H9 (cell line): ENCODE data around the gene OR6C1. TPM values are rescaled to one million over a fixed set of nuclear protein-coding genes. Genes with fewer than 3 reads are reported as not detected.

Experiments
- DNase-seq: peaks from one replicate; pipeline ENCODE4 v3.0.0-alpha.2; 2017
- H2AFZ ChIP-seq: one replicate; pipeline ENCODE4 v1.6.1; 2013; ENCODE audit warnings: mild to moderate bottlenecking, low read length, control low read depth, moderate library complexity
- H2AK5ac ChIP-seq: 2 replicates; pipeline ENCODE4 v1.6.1; 2013; ENCODE audit warnings: low read length, control low read depth, mixed read lengths; ENCODE audit not compliant: insufficient read length
- H2BK120ac ChIP-seq: one replicate; pipeline ENCODE4 v1.6.1; 2013; ENCODE audit warnings: low read depth, mild to moderate bottlenecking, low read length, control low read depth, inconsistent platforms; ENCODE audit not compliant: poor library complexity, severe bottlenecking
- H2BK12ac ChIP-seq: 2 replicates; pipeline ENCODE4 v1.6.1; 2013; ENCODE audit warnings: low read length, control low read depth, mixed read lengths, low read depth; ENCODE audit not compliant: insufficient read length
- H2BK15ac ChIP-seq: 2 replicates; pipeline ENCODE4 v1.6.1; 2013; ENCODE audit warnings: low read depth, low read length, control low read depth
- H2BK20ac ChIP-seq: one replicate; pipeline ENCODE4 v1.6.1; 2013; ENCODE audit warnings: low read depth, mild to moderate bottlenecking, low read length, control low read depth, inconsistent platforms; ENCODE audit not compliant: poor library complexity, severe bottlenecking
- H2BK5ac ChIP-seq: 2 replicates; pipeline ENCODE4 v1.6.1; 2013; ENCODE audit warnings: low read length, control low read depth, mixed read lengths; ENCODE audit not compliant: insufficient read length
- H3K14ac ChIP-seq: 2 replicates; pipeline ENCODE4 v1.6.1; 2013; ENCODE audit warnings: low read length, control low read depth; ENCODE audit not compliant: insufficient read depth
- H3K18ac ChIP-seq: 2 replicates; pipeline ENCODE4 v1.6.1; 2013; ENCODE audit warnings: low read depth, mild to moderate bottlenecking, mixed read lengths, low read length, control low read depth; ENCODE audit not compliant: insufficient read length
- H3K23ac ChIP-seq: 2 replicates; pipeline ENCODE4 v1.6.1; 2013; ENCODE audit warnings: low read length, control low read depth, mixed read lengths, low read depth; ENCODE audit not compliant: insufficient read length
- H3K23me2 ChIP-seq: 2 replicates; pipeline ENCODE4 v1.6.1; 2013; ENCODE audit warnings: low read depth, mild to moderate bottlenecking, mixed read lengths, low read length, control low read depth; ENCODE audit not compliant: insufficient read length, poor library complexity, severe bottlenecking
- H3K27ac ChIP-seq: 2 replicates; pipeline ENCODE4 v1.5.1; 2013; ENCODE audit warnings: low read length, control low read depth, mixed read lengths, low read depth; ENCODE audit not compliant: insufficient read length
- H3K27me3 ChIP-seq: 2 replicates; pipeline ENCODE4 v1.6.1; 2013; ENCODE audit warnings: low read length, control low read depth, inconsistent platforms; ENCODE audit not compliant: insufficient read depth
- H3K4ac ChIP-seq: 2 replicates; pipeline ENCODE4 v1.6.1; 2013; ENCODE audit warnings: low read depth, mild to moderate bottlenecking, control low read depth, inconsistent platforms, low read length, moderate library complexity
- H3K4me1 ChIP-seq: 2 replicates; pipeline ENCODE4 v1.6.1; 2013; ENCODE audit warnings: low read length, control low read depth, inconsistent platforms; ENCODE audit not compliant: insufficient read depth
- H3K4me2 ChIP-seq: 2 replicates; pipeline ENCODE4 v1.6.1; 2013; ENCODE audit warnings: low read length, control low read depth, mixed read lengths; ENCODE audit not compliant: insufficient read length, insufficient read depth
- H3K56ac ChIP-seq: 2 replicates; pipeline ENCODE4 v1.6.1; 2013; ENCODE audit warnings: low read depth, mild to moderate bottlenecking, mixed read lengths, low read length, control low read depth; ENCODE audit not compliant: insufficient read length
- H3K79me1 ChIP-seq: 2 replicates; pipeline ENCODE4 v1.6.1; 2013; ENCODE audit warnings: low read depth, mild to moderate bottlenecking, moderate library complexity, low read length, control low read depth, inconsistent platforms; ENCODE audit not compliant: insufficient read depth, poor library complexity, severe bottlenecking
- H3K79me2 ChIP-seq: 2 replicates; pipeline ENCODE4 v1.6.1; 2013; ENCODE audit warnings: low read length, control low read depth, inconsistent platforms; ENCODE audit not compliant: insufficient read depth
- H3K9ac ChIP-seq: 2 replicates; pipeline ENCODE4 v1.6.1; 2013; ENCODE audit warnings: low read length, control low read depth, mixed read lengths; ENCODE audit not compliant: insufficient read length; ENCODE audit errors: extremely low read depth
- H3K9me3 ChIP-seq: one replicate; pipeline ENCODE4 v1.6.1; 2013; ENCODE audit warnings: low read depth, low read length, inconsistent platforms; ENCODE audit not compliant: control insufficient read depth
- H3T11ph ChIP-seq: one replicate; pipeline ENCODE4 v1.6.1; 2013; ENCODE audit warnings: mild to moderate bottlenecking, low read length, control low read depth, inconsistent platforms
- H4K20me1 ChIP-seq: one replicate; pipeline ENCODE4 v1.6.1; 2013; ENCODE audit not compliant: control insufficient read depth, insufficient read length, insufficient read depth
- H4K5ac ChIP-seq: 2 replicates; pipeline ENCODE4 v1.6.1; 2013; ENCODE audit warnings: low read depth, mild to moderate bottlenecking, mixed read lengths, low read length, control low read depth; ENCODE audit not compliant: insufficient read length
- H4K8ac ChIP-seq: replicated peaks from 2 replicates; pipeline ENCODE4 v1.6.1; 2013; ENCODE audit warnings: low read length, control low read depth, mixed read lengths, low read depth; ENCODE audit not compliant: insufficient read length
- H4K91ac ChIP-seq: 2 replicates; pipeline ENCODE4 v1.6.1; 2013; ENCODE audit warnings: low read depth, mild to moderate bottlenecking, moderate library complexity, mixed read lengths, low read length, control low read depth; ENCODE audit not compliant: insufficient read length
- H3K27ac Mint-ChIP-seq, 3 experiments: 2 replicates in 2 of 3; 3 replicates in 1 of 3; pipeline ENCODE4 v1.8.0; 2020 to 2021; ENCODE audit warnings: mixed read lengths in 3 of 3, mild to moderate bottlenecking in 1 of 3, moderate library complexity in 1 of 3
- H3K27me3 Mint-ChIP-seq: 2 replicates; pipeline ENCODE4 v1.8.0; 2021; ENCODE audit warnings: low read depth, mild to moderate bottlenecking, moderate library complexity, mixed read lengths
- H3K36me3 Mint-ChIP-seq, 3 experiments: 2 replicates in 2 of 3; 3 replicates in 1 of 3; pipeline ENCODE4 v1.8.0; 2020 to 2021; ENCODE audit warnings: low read depth in 3 of 3, mixed read lengths in 3 of 3; ENCODE audit not compliant: insufficient read depth in 1 of 3
- H3K4me1 Mint-ChIP-seq, 2 experiments: 2 replicates each; pipeline ENCODE4 v1.8.0; 2020; ENCODE audit warnings: mixed read lengths in 2 of 2
- H3K4me3 Mint-ChIP-seq, 2 experiments: 2 replicates in 1 of 2; 3 replicates in 1 of 2; pipeline ENCODE4 v1.8.0; 2020 to 2021; ENCODE audit warnings: mild to moderate bottlenecking in 2 of 2, mixed read lengths in 2 of 2, moderate library complexity in 1 of 2
- H3K9me3 Mint-ChIP-seq, 2 experiments: 2 replicates in 1 of 2; 3 replicates in 1 of 2; pipeline ENCODE4 v1.8.0; 2020; ENCODE audit warnings: mild to moderate bottlenecking in 2 of 2, mixed read lengths in 2 of 2, moderate library complexity in 1 of 2
- CTCF ChIP-seq: fragments of 200-600 bp; sonication (generic); conservative IDR thresholded peaks from 3 replicates; pipeline ENCODE4 v1.8.0; 2021; ENCODE audit warnings: antibody characterized with exemption, mild to moderate bottlenecking
- WGBS: extraction: QIAGEN DNeasy Blood & Tissue Kit; methylation state at CpG from one replicate; pipeline ENCODE4 v1.1.7; 2013; ENCODE audit warnings: missing lambda C conversion rate, low lambda C conversion rate, mixed read lengths; ENCODE audit not compliant: insufficient read length; ENCODE audit errors: extremely low coverage; 5-methylcytosine and 5-hydroxymethylcytosine counted together
- total RNA-seq: library from RNA; stranded (reverse); gene quantifications from 2 replicates; pipeline ENCODE4 v1.2.1, GENCODE V29; 2021

OR6C1 gene
- total RNA-seq, 1 experiment from 2014 or later, result not detected

- Histone ChIP-seq H2AK5ac (no peak within 1 kb of the TSS), H4K5ac (no peak within 1 kb of the TSS), H3K79me2 (no peaks in the 10 kb centered on the region), H3K27ac (no peak within 1 kb of the TSS), H3K27me3 (no peaks in the 10 kb centered on the region), H3K23me2 (no peaks in the 10 kb centered on the region), H2BK12ac (no peak within 1 kb of the TSS), H3K56ac (no peak within 1 kb of the TSS), H3K14ac (no peak within 1 kb of the TSS), H3K79me1 (no peaks in the 10 kb centered on the region), H4K20me1 (no peaks in the 10 kb centered on the region), H2BK5ac (no peak within 1 kb of the TSS), H3K4me1 (peaks cover 4% of the 10 kb centered on the region; the same call in 1 of the 2 replicates), H2BK15ac (no peak within 1 kb of the TSS), H3K9ac (no peak within 1 kb of the TSS), H3K18ac (no peak within 1 kb of the TSS), H4K91ac (no peak within 1 kb of the TSS), H3K4me2 (no peak within 1 kb of the TSS), H3K23ac (no peak within 1 kb of the TSS), H2AFZ (no peak within 1 kb of the TSS), H2BK20ac (no peak within 1 kb of the TSS), H3K9me3 (no peaks in the 10 kb centered on the region), H2BK120ac (no peak within 1 kb of the TSS), H3K4ac (no peak within 1 kb of the TSS), H4K8ac (no peak within 1 kb of the TSS), H3T11ph (no peak within 1 kb of the TSS)
- Mint-ChIP-seq H3K4me1 (peaks cover 17 to 24% of the 10 kb centered on the region in 2 experiments), H3K27ac (0 out of 7 replicates have a peak within 1 kb of the TSS, but pooled peaks of 1 of the 3 experiments have one; percentile 68), H3K9me3 (peaks cover 0 to 5% of the 10 kb centered on the region in 2 experiments; a peak in 3 of 5 replicates), H3K27me3 (no peaks in the 10 kb centered on the region), H3K36me3 (peaks cover 0 to 2% (median 0%) of the 10 kb centered on the region in 3 experiments; a peak in 1 of 7 replicates), H3K4me3 (no peak within 1 kb of the TSS)
- DNase-seq, result no peak
- WGBS, result no CpG with 5 or more reads among the region's 1 CpG
- TF ChIP-seq CTCF, result no peak
Observed at GRCh38 chr12:55330446-55330845, 16.3 kb downstream of the OR6C1 start, which contains the start of gene OR6C3. TSS of gene OR6C3 (plus strand) at chr12:55330746. CDS start at chr12:55331701, 955 bp downstream.
